Immature natural killer cell (primary cell): Measurements from ENCODE around the gene OTUD3. TPM values are rescaled to one million over a fixed set of nuclear protein-coding genes. Genes with fewer than 3 reads are reported as not detected.
"Not testable (repeated sequence)": the region's sequence is repeated elsewhere in the genome, so short reads cannot be mapped to it uniquely, and the experiment has no call there.

Experiments
- DNase-seq, 3 donors: peaks; one replicate each; pipeline ENCODE4 v3.0.0; 2022; ENCODE audit warnings: mixed read lengths in 1 of 3
- H3K27ac Mint-ChIP-seq, 6 donors: one replicate each; pipeline ENCODE4 v1.8.0; 2020; ENCODE audit warnings: mixed read lengths in 6 of 6, mild to moderate bottlenecking in 5 of 6, inconsistent platforms in 4 of 6, moderate library complexity in 3 of 6
- H3K27me3 Mint-ChIP-seq, 3 donors: one replicate each; pipeline ENCODE4 v1.8.0; 2020 to 2021; ENCODE audit warnings: low read depth in 3 of 3, mild to moderate bottlenecking in 3 of 3, mixed read lengths in 3 of 3, moderate library complexity in 3 of 3, inconsistent platforms in 1 of 3
- H3K36me3 Mint-ChIP-seq, 3 donors: one replicate each; pipeline ENCODE4 v1.8.0; 2020; ENCODE audit warnings: mixed read lengths in 3 of 3, inconsistent platforms in 2 of 3, mild to moderate bottlenecking in 2 of 3
- H3K4me1 Mint-ChIP-seq, 2 donors: one replicate each; pipeline ENCODE4 v1.8.0; 2020; ENCODE audit warnings: inconsistent platforms in 2 of 2, mild to moderate bottlenecking in 2 of 2, mixed read lengths in 2 of 2, moderate library complexity in 1 of 2
- H3K4me3 Mint-ChIP-seq, 5 donors: one replicate each; pipeline ENCODE4 v1.8.0; 2020; ENCODE audit warnings: mild to moderate bottlenecking in 5 of 5, mixed read lengths in 5 of 5, inconsistent platforms in 3 of 5, moderate library complexity in 3 of 5
- H3K9me3 Mint-ChIP-seq, 6 donors: one replicate each; pipeline ENCODE4 v1.8.0; 2020; ENCODE audit warnings: mild to moderate bottlenecking in 6 of 6, mixed read lengths in 6 of 6, inconsistent platforms in 4 of 6, moderate library complexity in 3 of 6
- polyA plus RNA-seq, 3 donors: library from polyadenylated mRNA; unstranded; fragments of 300-500 nt; fragmentation: Illumina TruSeq; gene quantifications; one replicate each; pipeline ENCODE4 v1.2.3, GENCODE V29; 2021

The OTUD3 gene
- polyA plus RNA-seq, 3 donors from 2014 or later, result 0.09 to 1.7 (median 0.38) TPM

DNA sequence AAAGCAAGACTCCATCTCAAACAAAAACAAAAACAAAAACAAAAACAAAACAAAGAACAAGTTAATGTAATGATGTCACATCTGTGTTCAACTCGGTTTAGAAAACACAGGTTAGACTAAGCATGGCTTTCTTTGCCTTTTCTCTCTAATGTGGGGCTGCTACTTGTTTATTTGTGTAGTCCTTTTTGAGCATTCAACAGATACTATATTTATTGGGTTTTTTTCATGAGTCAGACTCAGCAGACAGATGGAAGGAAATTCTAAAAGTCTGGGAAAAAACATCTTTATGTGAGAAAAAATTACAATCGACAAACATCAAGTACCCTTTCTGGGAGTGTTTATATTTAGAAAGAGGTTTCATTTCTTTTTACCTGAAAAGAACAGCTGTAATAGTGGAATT is 22.3 kb upstream of the OTUD3 start:
- H3K27me3 Mint-ChIP-seq, result peaks cover 4 to 7% (median 4%) of the 10 kb centered on the region in 3 donors
- no peak for DNase-seq

DNA sequence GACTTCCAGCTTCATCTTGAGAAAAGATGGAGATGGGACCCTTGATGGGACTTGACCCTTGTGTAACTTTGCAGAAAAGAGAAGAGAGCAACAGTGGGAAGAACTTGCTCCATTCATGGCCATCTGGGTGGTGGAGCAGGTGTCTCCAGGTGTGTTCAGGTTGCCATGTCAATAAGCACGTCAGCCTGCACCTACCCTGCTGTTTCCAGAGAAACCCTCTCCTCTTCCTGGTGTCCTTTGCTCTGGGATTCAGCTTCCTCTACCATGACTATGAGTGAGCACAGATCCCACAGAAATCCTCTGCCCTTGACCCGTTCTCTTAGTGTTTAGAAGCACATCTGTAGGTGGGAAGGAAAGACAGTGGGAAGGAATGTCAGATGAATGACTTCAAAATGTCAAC is 21.8 kb upstream of the OTUD3 start:
- Mint-ChIP-seq H3K27ac (no peak overlapping the region), H3K9me3 (peaks cover 0 to 4% (median under 1%) of the 10 kb centered on the region in 6 donors), H3K4me3 (no peak overlapping the region), H3K36me3 (no peaks in the 10 kb centered on the region), H3K27me3 (peaks cover 4% of the 10 kb centered on the region in 3 donors), H3K4me1 (no peaks in the 10 kb centered on the region)
- DNase-seq, result no peak

More for the DNA sequence above, 22.3 kb upstream of the OTUD3 start:
- Mint-ChIP-seq H3K9me3 (peaks cover 0 to 3% (median under 1%) of the 10 kb centered on the region in 6 donors), H3K4me1 (no peaks in the 10 kb centered on the region), H3K4me3 (no peak overlapping the region), H3K36me3 (no peaks in the 10 kb centered on the region), H3K27ac (no peak overlapping the region)

DNA sequence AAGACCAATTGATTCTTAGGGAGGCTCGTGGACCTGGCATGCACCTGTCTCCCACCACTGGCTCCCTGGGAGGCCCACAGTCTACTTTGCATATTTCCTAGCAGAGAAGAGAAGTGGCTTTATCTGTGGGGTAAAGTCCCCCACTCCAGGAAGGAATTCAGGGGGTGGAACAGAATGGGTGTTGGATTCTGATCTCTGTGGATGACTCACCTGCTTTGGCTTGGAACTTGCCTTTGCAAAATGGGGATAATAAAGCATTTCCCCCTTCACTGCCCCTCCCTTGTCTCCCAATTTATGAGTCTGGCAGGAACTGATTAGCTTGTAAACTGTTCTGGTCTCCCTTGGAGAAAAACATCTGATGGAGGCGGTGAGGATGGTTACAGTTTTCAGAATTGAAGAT is 21.2 kb upstream of the OTUD3 start:
- H3K27me3 Mint-ChIP-seq, result peaks cover 4 to 5% (median 4%) of the 10 kb centered on the region in 3 donors
- H3K36me3 Mint-ChIP-seq, result no peaks in the 10 kb centered on the region
- H3K9me3 Mint-ChIP-seq, result peaks cover 0 to 4% (median under 1%) of the 10 kb centered on the region in 6 donors
- H3K27ac Mint-ChIP-seq, result no peak overlapping the region
- H3K4me3 Mint-ChIP-seq, result no peak overlapping the region
- no peaks in the 10 kb centered on the region for H3K4me1 Mint-ChIP-seq
- no peak for DNase-seq

GRCh38 chr1:19861842-19862530 is 20.2 kb upstream of the OTUD3 start:
- no peaks in the 10 kb centered on the region for H3K4me1 Mint-ChIP-seq
- no peak overlapping the region for H3K4me3 Mint-ChIP-seq
- peaks cover 0 to 4% (median under 1%) of the 10 kb centered on the region in 6 donors for H3K9me3 Mint-ChIP-seq
- no peak overlapping the region for H3K27ac Mint-ChIP-seq
- no peak for DNase-seq
- peaks cover 4 to 7% (median 4%) of the 10 kb centered on the region in 3 donors for H3K27me3 Mint-ChIP-seq
- H3K36me3 Mint-ChIP-seq, result no peaks in the 10 kb centered on the region

GRCh38 chr1:19862944-19863343 is 19.3 kb upstream of the OTUD3 start:
- Mint-ChIP-seq H3K4me1 (no peaks in the 10 kb centered on the region), H3K9me3 (peaks cover 0 to 4% (median under 1%) of the 10 kb centered on the region in 6 donors), H3K27me3 (peaks cover 4 to 9% (median 4%) of the 10 kb centered on the region in 3 donors), H3K36me3 (no peaks in the 10 kb centered on the region), H3K4me3 (no peak overlapping the region), H3K27ac (no peak overlapping the region)
- DNase-seq, result no peak

DNA sequence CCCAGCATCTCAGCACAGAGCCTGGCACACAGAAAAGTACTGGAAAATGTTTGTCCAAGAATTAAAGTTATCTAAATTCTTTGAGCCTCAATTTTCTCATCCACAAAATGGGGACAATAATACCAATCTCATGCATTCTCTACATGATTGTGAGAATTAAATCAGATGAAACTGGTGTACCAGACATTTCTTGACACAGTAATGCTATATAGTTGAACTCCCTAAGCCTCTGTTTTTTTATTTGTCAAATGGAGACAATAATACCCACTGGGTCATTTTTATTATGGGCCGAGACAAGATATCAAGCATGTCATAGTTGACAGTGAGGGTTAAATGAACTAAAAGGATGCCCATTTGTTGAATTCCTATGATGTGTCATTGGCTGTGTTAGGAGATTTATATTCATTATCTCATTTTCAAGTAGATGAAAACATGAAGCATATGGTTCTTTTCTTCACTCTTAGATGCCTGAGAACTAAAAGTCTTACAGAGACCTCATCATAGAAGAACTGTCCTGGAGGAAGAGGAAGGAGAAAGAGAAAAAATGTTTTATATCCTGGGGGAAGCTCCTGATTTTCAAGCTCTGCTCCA is 17.5 kb upstream of the OTUD3 start:
- H3K27me3 Mint-ChIP-seq, result peaks cover 2 to 7% (median 6%) of the 10 kb centered on the region in 3 donors
- H3K9me3 Mint-ChIP-seq, result peaks cover 0 to 4% (median under 1%) of the 10 kb centered on the region in 6 donors
- H3K4me3 Mint-ChIP-seq, result no peak overlapping the region
- no peaks in the 10 kb centered on the region for H3K36me3 Mint-ChIP-seq
- DNase-seq, result no peak
- H3K27ac Mint-ChIP-seq, result no peak overlapping the region
- no peaks in the 10 kb centered on the region for H3K4me1 Mint-ChIP-seq

DNA sequence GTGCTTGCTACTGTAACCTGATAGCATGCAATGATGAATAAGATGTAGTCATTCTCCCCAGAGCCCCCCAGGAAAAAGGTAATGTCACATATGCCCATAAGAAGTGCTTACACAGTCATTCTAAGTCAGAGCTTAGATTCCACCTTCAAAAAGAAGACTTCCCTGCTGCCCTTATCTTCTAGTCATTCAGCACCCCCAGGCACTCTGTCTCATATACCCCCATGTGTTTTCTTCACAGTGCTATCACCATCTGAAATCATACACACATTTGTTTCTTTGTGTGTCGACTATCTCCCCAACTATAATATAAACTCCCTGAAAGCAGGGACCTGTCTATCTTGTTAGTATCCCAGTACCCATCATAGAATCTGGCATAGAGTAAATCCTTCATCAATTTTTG is 16.2 kb upstream of the OTUD3 start:
- H3K4me3 Mint-ChIP-seq, result no peak overlapping the region
- no peak overlapping the region for H3K27ac Mint-ChIP-seq
- H3K36me3 Mint-ChIP-seq, result no peaks in the 10 kb centered on the region
- peaks cover 0 to 4% (median under 1%) of the 10 kb centered on the region in 6 donors for H3K9me3 Mint-ChIP-seq
- no peaks in the 10 kb centered on the region for H3K4me1 Mint-ChIP-seq
- peaks cover 4 to 9% (median 9%) of the 10 kb centered on the region in 3 donors for H3K27me3 Mint-ChIP-seq
- DNase-seq, result no peak

- Mint-ChIP-seq H3K36me3 (no peaks in the 10 kb centered on the region), H3K27me3 (peaks cover 4 to 9% (median 9%) of the 10 kb centered on the region in 3 donors)
These were observed 15.4 kb upstream of the OTUD3 start for GRCh38 chr1:19866758-19867157.

GRCh38 chr1:19868575-19868974 is 13.6 kb upstream of the OTUD3 start:
- not testable (repeated sequence) for H3K36me3 Mint-ChIP-seq, H3K4me3 Mint-ChIP-seq, H3K4me1 Mint-ChIP-seq, H3K27ac Mint-ChIP-seq, H3K9me3 Mint-ChIP-seq, DNase-seq
- peaks cover 7 to 11% (median 11%) of the 10 kb centered on the region in 3 donors for H3K27me3 Mint-ChIP-seq

More at GRCh38 chr1:19866758-19867157, 15.4 kb upstream of the OTUD3 start:
- Mint-ChIP-seq H3K27ac (no peak overlapping the region), H3K4me1 (no peaks in the 10 kb centered on the region), H3K9me3 (peaks cover 0 to 4% (median under 1%) of the 10 kb centered on the region in 6 donors), H3K4me3 (no peak overlapping the region)
- DNase-seq, result no peak

GRCh38 chr1:19869453-19869852 is 12.7 kb upstream of the OTUD3 start:
- DNase-seq, H3K27ac Mint-ChIP-seq, H3K9me3 Mint-ChIP-seq, H3K4me1 Mint-ChIP-seq, H3K4me3 Mint-ChIP-seq, H3K36me3 Mint-ChIP-seq: not testable (repeated sequence)
- H3K27me3 Mint-ChIP-seq, result peaks cover 7 to 11% (median 11%) of the 10 kb centered on the region in 3 donors

- no peaks in the 10 kb centered on the region for H3K4me1 Mint-ChIP-seq
- H3K9me3 Mint-ChIP-seq, result peaks cover 0 to under 1% (median 0%) of the 10 kb centered on the region in 6 donors
- no peaks in the 10 kb centered on the region for H3K36me3 Mint-ChIP-seq
- H3K4me3 Mint-ChIP-seq, result no peak overlapping the region
- DNase-seq, result no peak
- H3K27me3 Mint-ChIP-seq, result peaks cover 7 to 11% (median 11%) of the 10 kb centered on the region in 3 donors
- H3K27ac Mint-ChIP-seq, result no peak overlapping the region
These were observed 12.3 kb upstream of the OTUD3 start for GRCh38 chr1:19869929-19870328.

DNA sequence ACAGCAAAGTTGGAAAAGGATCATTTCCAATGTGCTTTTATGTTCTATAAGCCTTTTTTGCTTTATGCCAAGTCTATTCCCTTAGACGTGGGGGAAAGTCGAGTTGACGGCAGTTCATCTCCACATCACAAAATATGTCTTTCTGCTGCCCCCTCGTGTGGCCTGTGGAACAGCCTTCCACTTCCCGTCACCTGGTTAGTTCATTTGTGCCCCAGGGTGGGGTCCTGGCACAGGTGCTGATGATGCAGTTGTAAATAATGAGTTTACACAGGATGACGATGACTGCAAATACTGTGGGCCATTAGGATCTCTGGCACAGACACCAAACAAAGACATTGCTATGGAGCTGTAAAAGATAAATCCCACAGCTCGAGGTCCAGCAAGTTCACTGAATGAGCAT is 10.0 kb upstream of the OTUD3 start:
- Mint-ChIP-seq H3K27me3 (peaks cover 7 to 11% (median 8%) of the 10 kb centered on the region in 3 donors), H3K27ac (no peak overlapping the region), H3K9me3 (no peaks in the 10 kb centered on the region), H3K4me1 (no peaks in the 10 kb centered on the region), H3K4me3 (no peak overlapping the region), H3K36me3 (no peaks in the 10 kb centered on the region)
- no peak for DNase-seq

- H3K9me3 Mint-ChIP-seq, result no peaks in the 10 kb centered on the region
- H3K27me3 Mint-ChIP-seq, result peaks cover 10 to 16% (median 11%) of the 10 kb centered on the region in 3 donors
- peaks cover 2 to 6% of the 10 kb centered on the region in 2 donors for H3K4me1 Mint-ChIP-seq
- no peak for DNase-seq
- H3K27ac Mint-ChIP-seq, result no peak overlapping the region
- H3K4me3 Mint-ChIP-seq, result no peak overlapping the region
- H3K36me3 Mint-ChIP-seq, result no peaks in the 10 kb centered on the region
These were observed 4.9 kb upstream of the OTUD3 start for GRCh38 chr1:19877181-19877750.
